ENCODE results near the gene FA2H.

- TF ChIP-seq SUZ12 (IDR thresholded peaks at IDR 0.05; ENCODE audit: extremely low read depth, insufficient read depth, insufficient read length) (no peak), ZNF274 (IDR thresholded peaks at IDR 0.05; ENCODE audit: low read depth, low read length) (no peak)
Measured at GRCh38 chr16:74726716-74727115, 47.9 kb downstream of the FA2H start.
